22Rv1 (cell line): Measurements from ENCODE around the gene SCGB3A2.

Source experiments
- H3K27ac ChIP-seq: fragments of 450-650 bp; 2 replicates; pipeline ENCODE4 v1.5.1; 2017
- ZFX ChIP-seq: fragments of 450-650 bp; IDR thresholded peaks from 2 replicates; pipeline ENCODE4 v1.6.1; 2017; ENCODE audit warnings: antibody characterized with exemption, borderline replicate concordance
- TF ChIP-seq, protein P1 (sequence below): fragments of 450-650 bp; IDR thresholded peaks from 2 replicates; pipeline ENCODE4 v1.5.1; 2017; ENCODE audit warnings: mild to moderate bottlenecking

The SCGB3A2 gene, protein sequence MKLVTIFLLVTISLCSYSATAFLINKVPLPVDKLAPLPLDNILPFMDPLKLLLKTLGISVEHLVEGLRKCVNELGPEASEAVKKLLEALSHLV

DNA sequence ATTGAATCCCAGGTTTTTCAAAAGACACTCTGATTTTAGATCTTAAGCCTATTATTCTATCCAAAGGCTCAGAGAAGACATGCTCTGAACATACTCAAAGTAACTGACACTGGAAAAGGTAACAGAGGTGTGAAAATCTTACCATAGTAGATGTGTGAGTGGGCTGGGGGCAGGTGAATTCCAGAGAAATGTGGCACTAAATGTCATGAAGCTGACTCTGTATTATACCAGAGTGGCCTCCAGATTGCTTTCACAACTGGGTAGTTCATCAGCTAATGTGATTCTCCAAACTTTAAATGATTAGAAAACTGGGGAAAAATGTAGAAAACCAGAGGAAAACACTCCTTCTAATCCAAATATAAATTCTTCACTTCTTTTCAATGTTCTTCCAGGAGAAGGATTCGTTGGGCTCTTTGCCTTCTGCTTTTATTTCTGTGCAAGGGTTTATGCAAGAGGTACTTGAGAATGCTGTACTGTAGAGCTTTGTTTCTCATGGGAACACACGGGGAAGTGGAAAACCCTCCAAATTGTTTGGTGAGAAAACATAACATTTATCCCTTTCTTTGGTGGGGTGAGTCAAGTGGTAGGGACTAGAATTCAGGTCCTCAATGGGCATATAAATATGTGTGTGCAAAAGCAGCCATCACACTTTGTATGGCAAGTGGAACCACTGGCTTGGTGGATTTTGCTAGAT is at the start of gene SCGB3A2:
TSS of gene SCGB3A2 (plus strand) at position 646 of the 694 bp plus-strand sequence. CDS start 93 bp downstream, outside the sequence.
- H3K27ac ChIP-seq, result no peak within 1 kb of the TSS
- TF ChIP-seq ZFX, result no peak
- TF ChIP-seq, protein P1, sequence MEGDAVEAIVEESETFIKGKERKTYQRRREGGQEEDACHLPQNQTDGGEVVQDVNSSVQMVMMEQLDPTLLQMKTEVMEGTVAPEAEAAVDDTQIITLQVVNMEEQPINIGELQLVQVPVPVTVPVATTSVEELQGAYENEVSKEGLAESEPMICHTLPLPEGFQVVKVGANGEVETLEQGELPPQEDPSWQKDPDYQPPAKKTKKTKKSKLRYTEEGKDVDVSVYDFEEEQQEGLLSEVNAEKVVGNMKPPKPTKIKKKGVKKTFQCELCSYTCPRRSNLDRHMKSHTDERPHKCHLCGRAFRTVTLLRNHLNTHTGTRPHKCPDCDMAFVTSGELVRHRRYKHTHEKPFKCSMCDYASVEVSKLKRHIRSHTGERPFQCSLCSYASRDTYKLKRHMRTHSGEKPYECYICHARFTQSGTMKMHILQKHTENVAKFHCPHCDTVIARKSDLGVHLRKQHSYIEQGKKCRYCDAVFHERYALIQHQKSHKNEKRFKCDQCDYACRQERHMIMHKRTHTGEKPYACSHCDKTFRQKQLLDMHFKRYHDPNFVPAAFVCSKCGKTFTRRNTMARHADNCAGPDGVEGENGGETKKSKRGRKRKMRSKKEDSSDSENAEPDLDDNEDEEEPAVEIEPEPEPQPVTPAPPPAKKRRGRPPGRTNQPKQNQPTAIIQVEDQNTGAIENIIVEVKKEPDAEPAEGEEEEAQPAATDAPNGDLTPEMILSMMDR, result no peak

DNA sequence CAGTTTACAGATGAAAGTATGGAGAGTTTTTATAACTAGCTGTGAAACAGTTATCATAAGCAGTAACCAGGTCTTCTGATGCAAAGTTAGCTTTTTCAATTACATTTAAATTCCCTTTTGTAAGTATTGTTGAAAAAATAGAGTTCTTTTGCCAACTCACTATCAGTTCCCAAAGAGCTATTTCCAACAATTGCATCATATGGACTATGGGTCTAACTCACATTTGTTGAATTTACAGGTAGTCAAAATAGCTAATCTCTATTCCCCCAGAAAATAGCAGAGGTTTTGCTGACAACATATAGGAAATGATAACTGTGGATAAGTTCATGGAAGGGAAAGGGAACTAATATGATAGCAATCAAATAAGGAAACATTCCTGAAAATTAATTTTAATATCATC is 48.5 kb upstream of the SCGB3A2 start:
- H3K27ac ChIP-seq, result peak overlapping the region; percentile 99
- TF ChIP-seq, protein P1, result no peak
- TF ChIP-seq ZFX, result no peak

DNA sequence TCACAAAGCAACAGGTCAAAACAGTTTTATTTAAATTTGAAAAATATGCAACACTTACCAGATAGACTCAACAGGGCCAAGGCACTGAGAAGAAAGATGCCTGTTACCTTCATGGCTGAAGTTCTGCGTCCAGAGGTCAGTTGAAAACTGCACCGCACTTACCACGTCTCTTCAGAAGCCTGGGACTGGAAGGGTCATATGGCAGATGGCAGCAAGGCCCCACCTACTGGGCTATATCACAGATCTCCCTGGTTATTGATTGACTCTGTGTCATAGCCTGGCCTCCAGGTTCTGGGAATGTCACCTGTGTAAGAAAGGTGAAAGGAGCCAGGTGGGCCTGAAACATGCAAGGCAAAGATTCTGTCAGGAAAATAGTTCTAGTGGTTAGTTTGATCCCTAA is 47.0 kb upstream of the SCGB3A2 start, which contains the start of gene SPINK1:
TSS of gene SPINK1 (minus strand) at position 207 of the 400 bp plus-strand sequence. CDS start at position 113, 94 bp downstream.
- peak within 1 kb of the TSS; percentile 99 for H3K27ac ChIP-seq
- no peak for TF ChIP-seq ZFX
- TF ChIP-seq, protein P1, result peak; percentile 9; the same call in 1 of the 2 replicates

DNA sequence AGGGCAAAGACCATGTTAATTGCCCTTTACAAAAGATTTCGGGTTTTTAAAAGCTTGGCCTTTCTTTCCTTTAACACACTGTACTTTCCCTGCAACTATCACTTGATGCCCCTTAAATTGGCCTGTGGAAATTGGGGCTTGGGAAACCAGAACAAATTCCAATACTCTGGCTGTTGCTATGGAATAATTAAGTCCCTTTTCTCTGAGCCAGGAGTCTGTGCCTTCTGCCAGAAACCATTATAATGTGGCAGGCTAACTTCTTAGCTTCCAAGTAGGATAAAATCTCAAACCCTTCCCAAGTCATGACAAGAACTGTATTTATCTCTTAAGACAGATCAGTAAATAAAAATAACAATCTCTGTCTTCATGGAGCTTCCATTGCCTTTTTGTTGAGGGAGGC is 46.0 kb upstream of the SCGB3A2 start:
- TF ChIP-seq, protein P1, result no peak
- no peak for TF ChIP-seq ZFX
- H3K27ac ChIP-seq, result peak overlapping the region; percentile 99

DNA sequence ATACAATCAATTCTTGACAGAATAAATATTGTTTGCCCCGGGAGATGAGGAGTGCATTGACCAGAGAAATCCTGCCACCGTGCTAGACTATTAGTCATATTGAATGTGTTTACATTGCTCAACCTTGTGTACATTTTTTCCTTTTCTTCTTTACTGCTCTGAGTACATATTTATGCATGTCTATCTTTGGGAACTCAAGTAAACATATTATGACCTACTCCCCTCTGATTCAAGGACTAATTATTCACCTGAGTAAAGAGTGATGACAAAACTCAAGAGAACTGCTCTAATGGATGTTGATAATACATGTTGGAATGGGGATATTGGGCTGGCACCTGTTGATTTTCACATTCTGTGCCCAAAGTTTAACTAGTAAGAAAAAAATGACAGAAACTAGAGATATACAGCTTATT is 43.1 kb upstream of the SCGB3A2 start:
- no peak for TF ChIP-seq ZFX
- TF ChIP-seq, protein P1, result no peak
- H3K27ac ChIP-seq, result peak overlapping the region; percentile 99

DNA sequence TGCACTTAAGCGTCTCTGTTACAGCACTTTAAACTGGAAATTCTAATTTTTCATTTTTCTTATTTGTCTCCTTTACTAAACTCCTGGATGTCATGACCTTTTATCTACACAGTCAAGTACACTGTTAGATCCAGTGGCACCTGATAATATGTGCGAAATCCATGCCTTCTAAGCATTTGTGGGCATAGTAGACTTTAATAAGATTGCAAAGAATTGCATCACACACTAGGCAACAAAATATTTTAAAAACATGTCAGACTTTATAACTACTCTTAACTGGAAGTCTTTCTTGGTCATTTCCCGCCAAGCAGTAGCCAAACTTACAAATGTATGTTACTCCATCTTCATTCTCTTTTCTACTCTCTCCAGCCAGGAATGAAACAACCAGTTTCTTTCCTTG is 42.1 kb upstream of the SCGB3A2 start:
- peak overlapping the region; percentile 99 for H3K27ac ChIP-seq
- no peak for TF ChIP-seq ZFX
- TF ChIP-seq, protein P1, result no peak

DNA sequence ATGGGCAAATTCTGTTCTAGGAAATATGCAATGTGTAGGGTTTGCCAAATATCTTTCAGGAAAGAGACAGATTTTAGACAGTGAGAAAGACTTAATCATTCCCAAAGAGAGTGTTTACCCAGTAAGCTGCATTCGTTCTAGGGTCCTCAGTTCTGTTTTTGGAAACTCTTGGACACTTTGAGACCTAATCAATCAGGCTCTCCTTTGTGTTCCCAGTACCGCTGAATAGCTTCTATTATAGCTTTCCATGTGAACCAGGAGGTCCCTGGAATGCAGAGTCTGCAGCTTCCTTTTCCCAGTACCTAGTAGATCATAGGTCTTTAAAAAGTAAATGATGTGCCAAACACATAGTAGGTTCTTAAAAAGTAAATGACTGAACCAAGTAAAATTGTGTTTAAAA is 35.6 kb upstream of the SCGB3A2 start:
- TF ChIP-seq, protein P1, result no peak
- TF ChIP-seq ZFX, result no peak
- H3K27ac ChIP-seq, result no peak overlapping the region
